ENCODE results near the gene FAM118B.

DNA sequence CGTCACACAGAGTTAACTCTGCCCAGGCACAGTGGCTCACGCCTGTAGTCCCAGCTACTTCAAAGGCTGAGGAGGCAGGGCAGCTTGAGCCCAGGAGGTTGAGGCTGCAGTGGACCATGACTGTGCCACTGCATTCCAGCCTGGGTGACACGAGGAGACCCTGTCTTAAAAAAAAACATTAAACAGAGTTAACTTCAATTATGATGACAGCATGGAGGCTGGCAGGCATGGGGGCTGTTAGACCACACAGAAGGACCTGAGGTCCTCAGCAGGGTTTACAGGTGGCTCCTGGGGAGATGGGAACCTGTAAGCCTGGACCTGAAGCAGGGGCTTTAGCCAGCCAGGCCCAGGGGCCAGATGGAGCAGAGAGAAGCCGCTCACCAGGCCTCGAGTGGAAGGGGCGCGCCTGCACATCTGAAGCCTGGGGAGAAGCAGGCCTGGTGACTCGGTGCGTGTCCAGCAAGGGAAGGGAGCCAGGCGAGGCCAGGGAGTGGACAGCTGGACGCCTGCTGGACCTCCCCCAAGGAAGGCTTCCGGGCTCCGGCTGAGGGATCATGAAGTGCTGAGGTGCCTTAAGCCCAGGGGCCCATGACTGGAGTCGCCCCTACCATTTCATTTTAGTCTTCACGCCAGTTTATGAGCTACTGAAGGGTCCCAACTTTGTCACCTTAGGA is 25.4 kb upstream of the FAM118B start:
- TF ChIP-seq, protein P1, sequence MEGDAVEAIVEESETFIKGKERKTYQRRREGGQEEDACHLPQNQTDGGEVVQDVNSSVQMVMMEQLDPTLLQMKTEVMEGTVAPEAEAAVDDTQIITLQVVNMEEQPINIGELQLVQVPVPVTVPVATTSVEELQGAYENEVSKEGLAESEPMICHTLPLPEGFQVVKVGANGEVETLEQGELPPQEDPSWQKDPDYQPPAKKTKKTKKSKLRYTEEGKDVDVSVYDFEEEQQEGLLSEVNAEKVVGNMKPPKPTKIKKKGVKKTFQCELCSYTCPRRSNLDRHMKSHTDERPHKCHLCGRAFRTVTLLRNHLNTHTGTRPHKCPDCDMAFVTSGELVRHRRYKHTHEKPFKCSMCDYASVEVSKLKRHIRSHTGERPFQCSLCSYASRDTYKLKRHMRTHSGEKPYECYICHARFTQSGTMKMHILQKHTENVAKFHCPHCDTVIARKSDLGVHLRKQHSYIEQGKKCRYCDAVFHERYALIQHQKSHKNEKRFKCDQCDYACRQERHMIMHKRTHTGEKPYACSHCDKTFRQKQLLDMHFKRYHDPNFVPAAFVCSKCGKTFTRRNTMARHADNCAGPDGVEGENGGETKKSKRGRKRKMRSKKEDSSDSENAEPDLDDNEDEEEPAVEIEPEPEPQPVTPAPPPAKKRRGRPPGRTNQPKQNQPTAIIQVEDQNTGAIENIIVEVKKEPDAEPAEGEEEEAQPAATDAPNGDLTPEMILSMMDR (conservative IDR thresholded peaks at IDR 0.05 in 1 of 2, IDR thresholded peaks at IDR 0.05 in 1 of 2; ENCODE audit: low read depth in 1 of 2, low read length in 2 of 2), result no peak
- TF ChIP-seq EZH2 (IDR thresholded peaks at IDR 0.05; ENCODE audit: low read length, missing control alignments), result no peak
